Activated CD4-positive, alpha-beta T cell treated with anti-CD3 and anti-CD28 coated beads for 36 hours (primary cell): ENCODE data around the gene TPH1. TPM values are rescaled to one million over a fixed set of nuclear protein-coding genes. Genes with fewer than 3 reads are reported as not detected.
"Not testable (repeated sequence)": the region's sequence is repeated elsewhere in the genome, so short reads cannot be mapped to it uniquely, and the experiment has no call there.

Source experiments
- ATAC-seq: fragments of 200-7000 bp; cut with Tn5 transposase; one replicate; pipeline ENCODE4 v1.10.0; 2021; ENCODE audit warnings: mild to moderate bottlenecking, moderate library complexity
- CTCF ChIA-PET: fragments of 350-600 bp; sonication (Branson Sonifier 250); formaldehyde crosslinking; loops from one replicate; lab custom pipeline; 2021; ENCODE audit warnings: antibody characterized with exemption; lab: Charles Lee
- POLR2A ChIA-PET: fragments of 350-600 bp; sonication (Branson Sonifier 250); formaldehyde crosslinking; loops from one replicate; lab custom pipeline; 2021; ENCODE audit warnings: antibody characterized with exemption, inconsistent platforms; lab: Charles Lee
- DNase-seq: peaks from one replicate; pipeline ENCODE4 v3.0.0-alpha.2; 2020
- H3K27ac Mint-ChIP-seq: one replicate; pipeline ENCODE4 v1.8.0; 2021; ENCODE audit warnings: mixed read lengths
- H3K27me3 Mint-ChIP-seq: one replicate; pipeline ENCODE4 v1.8.0; 2021; ENCODE audit warnings: mixed read lengths
- H3K36me3 Mint-ChIP-seq: one replicate; pipeline ENCODE4 v1.8.0; 2021; ENCODE audit warnings: low read depth, mixed read lengths
- H3K4me1 Mint-ChIP-seq: one replicate; pipeline ENCODE4 v1.8.0; 2021; ENCODE audit warnings: mixed read lengths
- H3K4me3 Mint-ChIP-seq: one replicate; pipeline ENCODE4 v1.8.0; 2021; ENCODE audit warnings: mild to moderate bottlenecking, moderate library complexity, mixed read lengths
- H3K9me3 Mint-ChIP-seq: one replicate; pipeline ENCODE4 v1.8.0; 2021; ENCODE audit warnings: low read depth, mixed read lengths
- intact Hi-C, 2 experiments: fragments of 100-400 bp; cut with DNase I in 1 of 2; cut with micrococcal nuclease in 1 of 2; formaldehyde crosslinking; loops; one replicate each; pipeline versions ENCODE4 v1.14.2 to v1.15.1; 2022 to 2024; cut with DNase I, micrococcal nuclease
- total RNA-seq, 2 experiments: library from RNA; stranded (reverse); gene quantifications; one replicate each; pipeline ENCODE4 v1.2.3, GENCODE V29; 2021

TPH1 gene
- total RNA-seq, 2 experiments from 2014 or later: 0.18 to 0.23 TPM

DNA sequence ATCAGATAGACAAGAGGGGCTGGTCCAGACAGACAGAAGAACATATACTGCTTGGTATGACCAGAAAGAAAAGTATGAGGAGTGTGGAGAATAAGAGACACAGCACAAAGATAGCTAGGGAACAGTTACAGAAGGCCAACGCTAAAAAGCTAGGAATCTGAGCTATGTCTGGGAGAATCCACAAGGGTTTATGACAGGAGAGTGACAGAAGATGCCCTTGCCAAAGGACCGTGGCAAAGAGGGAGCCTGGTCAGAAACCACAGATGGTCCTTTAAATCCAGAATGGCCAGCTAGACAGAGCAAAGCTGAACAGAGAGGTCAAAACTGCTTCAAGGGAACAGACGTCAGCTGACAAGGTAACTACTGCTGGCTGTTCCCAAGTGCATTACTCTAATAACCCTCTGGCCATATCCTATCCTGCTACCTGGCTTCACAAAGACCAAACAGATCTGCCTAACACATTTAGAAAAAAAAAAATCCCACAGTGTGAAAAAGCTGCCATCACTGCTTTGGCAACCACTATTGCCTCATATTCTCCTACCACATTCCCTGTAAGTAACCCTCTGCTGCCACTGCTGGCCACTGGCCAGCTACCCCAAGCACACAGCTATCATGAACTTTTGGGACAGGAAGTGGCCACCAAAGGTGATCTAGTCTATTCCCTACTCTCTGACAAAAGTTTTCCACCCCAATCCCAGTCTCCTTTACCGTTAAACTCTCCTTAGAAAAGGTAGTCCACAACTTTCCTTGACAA lies 40.5 kb downstream of the TPH1 start:
- no peaks in the 10 kb centered on the region for H3K9me3 Mint-ChIP-seq
- POLR2A ChIA-PET: no interaction called here
- no peak for ATAC-seq

DNA sequence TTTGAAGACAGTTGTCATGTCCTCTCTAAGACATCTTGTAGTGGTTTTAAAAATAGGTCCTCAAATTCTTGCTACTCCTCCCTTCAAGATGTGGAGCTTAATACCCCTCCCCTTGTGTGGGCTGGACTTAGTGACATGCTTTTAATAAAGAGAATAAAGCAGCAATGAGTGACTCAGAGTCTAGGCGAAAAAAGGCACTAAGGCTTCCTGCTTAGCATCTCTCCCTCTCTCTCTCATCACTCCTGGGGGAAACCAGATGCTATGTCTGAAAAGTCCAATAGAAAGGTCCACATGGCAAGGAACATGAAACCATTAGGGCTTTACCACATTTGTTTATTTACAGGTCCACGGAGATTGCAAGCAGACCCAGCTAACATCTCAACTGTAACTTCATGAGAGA lies 44.9 kb downstream of the TPH1 start:
- intact Hi-C loops: no loop called here
- ChIA-PET POLR2A (no interaction called here), CTCF (interaction anchor here (0.8 to 1.4 kb wide), 5 partner anchors 10 to 81 kb away, joined by 3 to 4 read pairs (median 3); no protein-coding TSS in a partner anchor)
- Mint-ChIP-seq H3K9me3 (no peaks in the 10 kb centered on the region), H3K27ac (no peak overlapping the region), H3K4me1 (no peaks in the 10 kb centered on the region), H3K36me3 (peaks cover 39% of the 10 kb centered on the region), H3K27me3 (no peaks in the 10 kb centered on the region), H3K4me3 (no peak overlapping the region)
- ATAC-seq (no peak), DNase-seq (no peak)

More for the DNA sequence above, 40.5 kb downstream of the TPH1 start:
- no peak for DNase-seq
- H3K36me3 Mint-ChIP-seq: peaks cover 32% of the 10 kb centered on the region
- H3K27ac Mint-ChIP-seq: no peak overlapping the region
- no peaks in the 10 kb centered on the region for H3K27me3 Mint-ChIP-seq
- intact Hi-C loops: no loop called here
- CTCF ChIA-PET: interaction anchor here (1.1 to 1.2 kb wide), 2 partner anchors 14 to 20 kb away, joined by 4 to 5 read pairs; no protein-coding TSS in a partner anchor
- H3K4me1 Mint-ChIP-seq: peaks cover 1% of the 10 kb centered on the region
- H3K4me3 Mint-ChIP-seq: no peak overlapping the region

DNA sequence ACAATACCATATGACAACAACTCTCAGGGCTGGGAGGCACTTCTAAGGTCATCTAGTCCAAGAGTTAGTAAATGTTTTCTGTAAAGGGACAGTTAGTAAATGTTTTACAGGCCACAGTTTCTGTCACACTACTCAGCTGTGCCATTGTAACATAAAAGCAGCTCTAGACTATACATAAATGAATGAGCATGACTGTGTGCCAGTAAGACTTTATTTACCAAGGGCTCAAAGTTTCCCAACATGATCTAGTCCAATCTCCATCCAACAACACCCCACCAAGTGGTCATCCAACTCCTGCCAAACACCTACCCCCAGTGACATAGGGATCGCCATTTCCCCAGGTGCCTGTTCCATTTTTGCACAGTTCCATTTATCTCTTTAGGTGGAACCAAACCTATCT lies 45.3 kb downstream of the TPH1 start:
- Mint-ChIP-seq H3K36me3 (peaks cover 40% of the 10 kb centered on the region), H3K9me3 (no peaks in the 10 kb centered on the region), H3K4me1 (no peaks in the 10 kb centered on the region), H3K4me3 (no peak overlapping the region), H3K27ac (no peak overlapping the region), H3K27me3 (no peaks in the 10 kb centered on the region)
- intact Hi-C loops: no loop called here
- DNase-seq (no peak), ATAC-seq (no peak)
- ChIA-PET POLR2A (no interaction called here), CTCF (interaction anchor here (0.5 to 1.4 kb wide), 6 partner anchors 10 to 378 kb away, joined by 3 to 4 read pairs (median 3); no protein-coding TSS in a partner anchor)

DNA sequence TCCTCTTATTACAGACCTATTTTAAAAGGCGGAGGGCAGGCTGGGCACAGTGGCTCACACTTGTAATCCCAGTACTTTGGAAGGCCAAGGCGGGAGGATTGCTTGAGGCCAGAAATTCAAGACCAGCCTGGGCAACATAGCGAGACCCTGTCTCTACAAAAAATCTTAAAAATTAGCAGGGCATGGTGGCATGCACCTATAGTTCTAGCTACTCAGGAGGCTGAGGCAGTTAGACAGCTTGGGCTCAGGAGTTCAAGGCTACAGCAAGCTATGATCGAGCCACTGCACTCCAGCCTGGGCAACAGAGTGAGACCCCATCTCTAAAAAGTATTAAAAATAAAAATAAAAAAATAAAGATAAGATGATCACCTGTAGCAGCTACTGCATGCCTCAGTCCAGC lies 45.9 kb downstream of the TPH1 start:
- CTCF ChIA-PET: interaction anchor here (0.5 to 0.9 kb wide), 4 partner anchors 17 to 583 kb away, joined by 3 read pairs; no protein-coding TSS in a partner anchor
- DNase-seq, intact Hi-C loops, H3K27ac Mint-ChIP-seq, POLR2A ChIA-PET, H3K4me1 Mint-ChIP-seq, H3K27me3 Mint-ChIP-seq, H3K9me3 Mint-ChIP-seq, ATAC-seq, H3K4me3 Mint-ChIP-seq: not testable (repeated sequence)
- peaks cover 33% of the 10 kb centered on the region for H3K36me3 Mint-ChIP-seq

Other genes starting within 250 kb of the TPH1 start
- 10 to 100 TPM; 47.5 to 57.5 TPM for gene SERGEF, start 33.2 kb downstream of the TPH1 start, total RNA-seq
- gene SAAL1, start 59.8 kb upstream of the TPH1 start, total RNA-seq: 10 to 100 TPM; 37.4 to 40.9 TPM
- not detected for gene MRGPRX3, start 86.3 kb upstream of the TPH1 start, total RNA-seq
- gene MRGPRX4, start 126.6 kb upstream of the TPH1 start, total RNA-seq: not detected
- not detected for gene SAA4, start 190.5 kb upstream of the TPH1 start, total RNA-seq
- not detected for gene SAA2, start 202.4 kb upstream of the TPH1 start, total RNA-seq
- gene SAA1, start 220.0 kb upstream of the TPH1 start, total RNA-seq: not detected